ENCODE measurements around the gene TRIM29. TPM values are rescaled to one million over a fixed set of nuclear protein-coding genes. Genes with fewer than 3 reads are reported as not detected.

Gene TRIM29
- total RNA-seq, 1 experiment from 2014 or later: not detected

DNA sequence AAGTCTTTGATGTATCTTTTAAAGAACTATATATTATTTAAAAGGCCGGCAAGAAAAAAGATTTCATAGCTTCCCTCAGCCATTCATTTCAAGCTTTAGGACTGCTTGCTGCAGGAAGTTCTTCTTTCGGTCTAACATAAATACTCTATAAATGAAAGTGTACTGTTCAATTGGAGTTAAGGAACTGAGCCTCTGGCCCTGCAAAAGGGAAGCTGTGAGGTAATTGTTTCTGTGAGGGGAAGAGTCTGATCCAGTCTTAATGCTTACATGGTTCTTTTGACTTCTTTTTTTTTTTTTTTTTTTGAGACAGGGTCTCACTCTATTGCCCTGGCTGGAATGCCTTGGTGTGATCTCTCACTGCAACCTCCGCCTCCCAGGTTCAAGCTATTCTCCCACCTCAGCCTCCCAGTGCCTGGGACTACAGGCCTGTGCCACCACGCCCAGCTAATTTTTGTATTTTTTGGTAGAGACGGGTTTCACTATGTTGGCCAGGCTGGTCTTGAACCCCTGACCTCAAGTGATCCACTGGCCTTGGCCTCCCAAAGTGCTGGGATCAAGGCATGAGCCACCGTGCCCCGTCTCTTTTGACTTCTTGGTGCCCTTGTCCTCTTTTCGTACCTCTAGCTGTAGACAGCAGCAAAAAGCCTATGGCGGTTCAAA lies 4.7 kb upstream of the TRIM29 start:
- no peak overlapping the region for H4K5ac ChIP-seq (ENCODE audit: insufficient read length, low read depth, low read length)
- H3K9me3 ChIP-seq (ENCODE audit: control insufficient read depth, low read depth, low read length): no peaks in the 10 kb centered on the region
- H2BK12ac ChIP-seq (ENCODE audit: insufficient read length, low read depth, low read length): no peak overlapping the region
- no peak overlapping the region for H3K27ac ChIP-seq (ENCODE audit: insufficient read length, low read depth, low read length)
- H3K56ac ChIP-seq (ENCODE audit: insufficient read length, low read depth, low read length): no peak overlapping the region
- no peak overlapping the region for H3K14ac ChIP-seq (ENCODE audit: insufficient read depth, low read length)
- no peak overlapping the region for H3K4me3 Mint-ChIP-seq
- no peak overlapping the region for H4K91ac ChIP-seq (ENCODE audit: insufficient read length, low read depth, low read length)
- H3K9me3 Mint-ChIP-seq: no peaks in the 10 kb centered on the region
- H3K27ac Mint-ChIP-seq: no peak overlapping the region
- H3K23ac ChIP-seq (ENCODE audit: insufficient read length, low read depth, low read length): no peak overlapping the region
- H3K4me1 Mint-ChIP-seq: peaks cover 10 to 16% of the 10 kb centered on the region in 2 experiments
- no peak overlapping the region for H4K8ac ChIP-seq (replicated peaks; ENCODE audit: insufficient read length, low read depth, low read length)
- H3K36me3 Mint-ChIP-seq (ENCODE audit: insufficient read depth in 1 of 3, low read depth in 3 of 3): no peaks in the 10 kb centered on the region; a peak in 1 of 7 replicates
- no peak overlapping the region for H3K4ac ChIP-seq (ENCODE audit: low read depth, low read length)
- no CpG with 5 or more reads among the region's 9 CpGs for WGBS (ENCODE audit: extremely low coverage, insufficient read length, low lambda C conversion rate)
- no peak for DNase-seq
- no peaks in the 10 kb centered on the region for H3K79me1 ChIP-seq (ENCODE audit: insufficient read depth, low read depth, low read length, poor library complexity, severe bottlenecking)
- H2BK15ac ChIP-seq (ENCODE audit: low read depth, low read length): no peak overlapping the region
- no peak overlapping the region for H2AFZ ChIP-seq (ENCODE audit: low read length)
- H2BK120ac ChIP-seq (ENCODE audit: low read depth, low read length, poor library complexity, severe bottlenecking): no peak overlapping the region
- TF ChIP-seq, protein P1, sequence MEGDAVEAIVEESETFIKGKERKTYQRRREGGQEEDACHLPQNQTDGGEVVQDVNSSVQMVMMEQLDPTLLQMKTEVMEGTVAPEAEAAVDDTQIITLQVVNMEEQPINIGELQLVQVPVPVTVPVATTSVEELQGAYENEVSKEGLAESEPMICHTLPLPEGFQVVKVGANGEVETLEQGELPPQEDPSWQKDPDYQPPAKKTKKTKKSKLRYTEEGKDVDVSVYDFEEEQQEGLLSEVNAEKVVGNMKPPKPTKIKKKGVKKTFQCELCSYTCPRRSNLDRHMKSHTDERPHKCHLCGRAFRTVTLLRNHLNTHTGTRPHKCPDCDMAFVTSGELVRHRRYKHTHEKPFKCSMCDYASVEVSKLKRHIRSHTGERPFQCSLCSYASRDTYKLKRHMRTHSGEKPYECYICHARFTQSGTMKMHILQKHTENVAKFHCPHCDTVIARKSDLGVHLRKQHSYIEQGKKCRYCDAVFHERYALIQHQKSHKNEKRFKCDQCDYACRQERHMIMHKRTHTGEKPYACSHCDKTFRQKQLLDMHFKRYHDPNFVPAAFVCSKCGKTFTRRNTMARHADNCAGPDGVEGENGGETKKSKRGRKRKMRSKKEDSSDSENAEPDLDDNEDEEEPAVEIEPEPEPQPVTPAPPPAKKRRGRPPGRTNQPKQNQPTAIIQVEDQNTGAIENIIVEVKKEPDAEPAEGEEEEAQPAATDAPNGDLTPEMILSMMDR (conservative IDR thresholded peaks at IDR 0.05): no peak
- no peak overlapping the region for H2BK5ac ChIP-seq (ENCODE audit: insufficient read length, low read length)
- H3T11ph ChIP-seq (ENCODE audit: low read length): no peak overlapping the region
- no peaks in the 10 kb centered on the region for H3K4me1 ChIP-seq (ENCODE audit: insufficient read depth, low read length)
- H3K4me2 ChIP-seq (ENCODE audit: insufficient read depth, insufficient read length, low read length): no peak overlapping the region
- no peak overlapping the region for H3K9ac ChIP-seq (ENCODE audit: extremely low read depth, insufficient read length, low read length)
- H3K27me3 Mint-ChIP-seq (ENCODE audit: low read depth): peaks cover 64% of the 10 kb centered on the region
- no peaks in the 10 kb centered on the region for H3K27me3 ChIP-seq (ENCODE audit: insufficient read depth, low read length)
- no peaks in the 10 kb centered on the region for H4K20me1 ChIP-seq (ENCODE audit: control insufficient read depth, insufficient read depth, insufficient read length)
- H2AK5ac ChIP-seq (ENCODE audit: insufficient read length, low read length): no peak overlapping the region
- H3K18ac ChIP-seq (ENCODE audit: insufficient read length, low read depth, low read length): no peak overlapping the region
- no peaks in the 10 kb centered on the region for H3K23me2 ChIP-seq (ENCODE audit: insufficient read length, low read depth, low read length, poor library complexity, severe bottlenecking)
- H3K79me2 ChIP-seq (ENCODE audit: insufficient read depth, low read length): no peaks in the 10 kb centered on the region
- no peak overlapping the region for H2BK20ac ChIP-seq (ENCODE audit: low read depth, low read length, poor library complexity, severe bottlenecking)

All from H9 (cell line).